ENCODE data around the gene ZDHHC12. TPM values are rescaled to one million over a fixed set of nuclear protein-coding genes. Genes with fewer than 3 reads are reported as not detected.

The ZDHHC12 gene
- total RNA-seq, 1 experiment from 2014 or later: 39.7 TPM

- peaks cover 4% of the 10 kb centered on the region; the same call in 1 of the 2 replicates for H3K9me3 Mint-ChIP-seq
- no peak for DNase-seq (ENCODE audit: low spot score)
- no peaks in the 10 kb centered on the region for H3K4me1 Mint-ChIP-seq
- H3K27ac Mint-ChIP-seq: peak overlapping the region; percentile 33; the same call in 1 of the 2 replicates
- no peak overlapping the region for H3K4me3 Mint-ChIP-seq
- CTCF ChIA-PET: interaction anchor here (1.1 kb wide), 1 partner anchor 46 kb away, joined by 3 read pairs; the partner anchor contains the start of gene ZDHHC12
- H3K27me3 Mint-ChIP-seq (ENCODE audit: low read depth): no peaks in the 10 kb centered on the region
- POLR2A ChIA-PET: no interaction called here
- no peak for ATAC-seq
- peaks cover 3% of the 10 kb centered on the region; the same call in 1 of the 2 replicates for H3K36me3 Mint-ChIP-seq
- no peak for TF ChIP-seq ATF3 (CRISPR knock-in tag; conservative IDR thresholded peaks at IDR 0.05)
Observed at GRCh38 chr9:128677794-128678193, 46.1 kb downstream of the ZDHHC12 start.

GRCh38 chr9:128675382-128675781 is 48.5 kb downstream of the ZDHHC12 start:
- TF ChIP-seq ZNF396 (CRISPR knock-in tag; IDR thresholded peaks at IDR 0.05; ENCODE audit: borderline replicate concordance): no peak
- ChIA-PET POLR2A (interaction anchor here (0.6 to 1.2 kb wide), 2 partner anchors 22 to 759 kb away, joined by 4 to 7 read pairs; partner anchors contain the start of gene ST6GALNAC4), CTCF (interaction anchor here (1.9 kb wide), 1 partner anchor 27 kb away, joined by 4 read pairs; the partner anchor contains the start of gene PKN3)
- ATAC-seq (no peak), DNase-seq (ENCODE audit: low spot score) (no peak)
- Mint-ChIP-seq H3K36me3 (no peaks in the 10 kb centered on the region), H3K27me3 (ENCODE audit: low read depth) (no peaks in the 10 kb centered on the region), H3K9me3 (no peaks in the 10 kb centered on the region), H3K27ac (no peak overlapping the region), H3K4me1 (no peaks in the 10 kb centered on the region), H3K4me3 (no peak overlapping the region)

Other genes with a start within 250 kb of the ZDHHC12 start
- 19.0 to 19.7 TPM (median 19.3 TPM) in 3 replicates for gene GLE1, start 219.4 kb downstream of the ZDHHC12 start, total RNA-seq (2021)
- 213 to 255 TPM (median 224 TPM) in 3 replicates for gene SPTAN1, start 171.5 kb downstream of the ZDHHC12 start, total RNA-seq (2021)
- gene DYNC2I2, start 67.3 kb downstream of the ZDHHC12 start, total RNA-seq (2021): 57.5 to 71.1 TPM (median 64.5 TPM) in 3 replicates
- gene SET, start 34.9 kb downstream of the ZDHHC12 start, total RNA-seq (2021): 1,083 to 1,129 TPM (median 1,086 TPM) in 3 replicates
- gene PKN3, start 21.6 kb downstream of the ZDHHC12 start, total RNA-seq (2021): 24.1 to 28.9 TPM (median 27.5 TPM) in 3 replicates
- gene ZER1, start 47.8 kb upstream of the ZDHHC12 start, total RNA-seq (2021): 20.6 to 24.5 TPM (median 23.8 TPM) in 3 replicates
- gene TBC1D13, start 63.1 kb upstream of the ZDHHC12 start, total RNA-seq (2021): 20.8 to 23.2 TPM (median 21.6 TPM) in 3 replicates
- gene ENDOG, start 94.4 kb upstream of the ZDHHC12 start, total RNA-seq (2021): 25.8 to 28.7 TPM (median 25.8 TPM) in 3 replicates
- gene SPOUT1, start 105.7 kb upstream of the ZDHHC12 start, total RNA-seq (2021): 76.8 to 79.3 TPM (median 77.5 TPM) in 3 replicates
- 31.4 to 34.1 TPM (median 33.0 TPM) in 3 replicates for gene KYAT1, start 157.8 kb upstream of the ZDHHC12 start, total RNA-seq (2021)
- gene LRRC8A, start 158.0 kb upstream of the ZDHHC12 start, total RNA-seq (2021): 63.8 to 83.5 TPM (median 64.5 TPM) in 3 replicates
- gene PHYHD1, start 196.9 kb upstream of the ZDHHC12 start, total RNA-seq (2021): 14.6 to 21.3 TPM (median 20.0 TPM) in 3 replicates
- 14.8 to 15.1 TPM (median 15.1 TPM) in 3 replicates for gene DOLK, start 223.5 kb upstream of the ZDHHC12 start, total RNA-seq (2021)
- gene NUP188, start 223.6 kb upstream of the ZDHHC12 start, total RNA-seq (2021): 71.3 to 98.9 TPM (median 73.5 TPM) in 3 replicates